T-cell (primary cell): ENCODE measurements around the gene CAB39. TPM values are rescaled to one million over a fixed set of nuclear protein-coding genes. Genes with fewer than 3 reads are reported as not detected.

Source experiments
- ATAC-seq, 4 experiments: fragments of 200-7000 bp in 3 of 4; fragments of 150-1000 bp in 1 of 4; cut with Tn5 transposase; replicated peaks in 1 of 4; 1 replicate in 3 of 4; 2 replicates in 1 of 4; pipeline ENCODE4 v1.10.0; 2021; ENCODE audit warnings: moderate library complexity in 3 of 4, mild to moderate bottlenecking in 2 of 4, moderate number of reproducible peaks in 1 of 4
- CTCF ChIA-PET, 2 donors: fragments of 300-600 bp; sonication (Branson Sonifier 250); formaldehyde crosslinking; loops; one replicate each; lab custom pipeline; 2022; ENCODE audit warnings: antibody characterized with exemption in 2 of 2; lab: Charles Lee
- POLR2A ChIA-PET, 2 donors: fragments of 300-600 bp; sonication (Branson Sonifier 250); formaldehyde crosslinking; loops; one replicate each; lab custom pipeline; 2022; ENCODE audit warnings: antibody characterized with exemption in 2 of 2; lab: Charles Lee
- DNase-seq, 35 experiments: peaks; one replicate each; pipeline versions ENCODE4 v3.0.0 to v3.0.0-alpha.2; 2013 to 2023
- H3K27ac ChIP-seq: one replicate; pipeline ENCODE4 v1.5.1; 2013; ENCODE audit warnings: low read length
- H3K27me3 ChIP-seq, 2 experiments: replicated peaks in 1 of 2; 1 replicate in 1 of 2; 2 replicates in 1 of 2; pipeline versions ENCODE4 v1.6.1 to v1.7.0; 2013; ENCODE audit warnings: low read length in 1 of 2, mixed read lengths in 1 of 2; ENCODE audit not compliant: control insufficient read depth in 2 of 2, insufficient read depth in 2 of 2; ENCODE audit errors: extremely low read depth in 1 of 2
- H3K36me3 ChIP-seq, 2 donors: 1 replicate in 1 of 2; 2 replicates in 1 of 2; pipeline versions ENCODE4 v1.6.1 to v1.7.0; 2013; ENCODE audit warnings: low read length in 1 of 2; ENCODE audit not compliant: control insufficient read depth in 2 of 2, insufficient read depth in 1 of 2; ENCODE audit errors: extremely low read depth in 1 of 2
- H3K4me1 ChIP-seq, 2 experiments: 1 replicate in 1 of 2; 2 replicates in 1 of 2; pipeline versions ENCODE4 v1.6.1 to v1.7.0; 2013; ENCODE audit warnings: low read length in 2 of 2, mixed read lengths in 1 of 2; ENCODE audit not compliant: insufficient read depth in 2 of 2, control insufficient read depth in 1 of 2; ENCODE audit errors: extremely low read depth in 1 of 2
- H3K4me3 ChIP-seq, 2 donors: 1 replicate in 1 of 2; 2 replicates in 1 of 2; pipeline versions ENCODE4 v1.5.1 to v1.7.0; 2013; ENCODE audit warnings: mild to moderate bottlenecking in 2 of 2, low read length in 1 of 2, moderate library complexity in 1 of 2; ENCODE audit not compliant: control insufficient read depth in 1 of 2; ENCODE audit errors: extremely low read depth in 1 of 2
- H3K9me3 ChIP-seq: 2 replicates; pipeline ENCODE4 v1.7.0; 2013
- H3K27ac Mint-ChIP-seq, 2 donors: one replicate each; pipeline ENCODE4 v1.8.0; 2020 to 2021; ENCODE audit warnings: mild to moderate bottlenecking in 2 of 2, mixed read lengths in 2 of 2
- H3K27me3 Mint-ChIP-seq, 2 donors: one replicate each; pipeline ENCODE4 v1.8.0; 2021 to 2022; ENCODE audit warnings: mixed read lengths in 2 of 2
- H3K36me3 Mint-ChIP-seq: one replicate; pipeline ENCODE4 v1.8.0; 2021; ENCODE audit warnings: mixed read lengths
- H3K4me1 Mint-ChIP-seq, 3 donors: one replicate each; pipeline ENCODE4 v1.8.0; 2020 to 2022; ENCODE audit warnings: mixed read lengths in 3 of 3, mild to moderate bottlenecking in 1 of 3
- H3K4me3 Mint-ChIP-seq, 3 donors: one replicate each; pipeline ENCODE4 v1.8.0; 2020 to 2022; ENCODE audit warnings: mild to moderate bottlenecking in 3 of 3, mixed read lengths in 3 of 3, moderate library complexity in 3 of 3
- H3K9me3 Mint-ChIP-seq, 3 donors: one replicate each; pipeline ENCODE4 v1.8.0; 2020 to 2022; ENCODE audit warnings: mixed read lengths in 3 of 3
- WGBS: methylation state at CpG from one replicate; pipeline ENCODE4 v1.1.5; 2013; ENCODE audit warnings: missing lambda C conversion rate; ENCODE audit not compliant: insufficient coverage; 5-methylcytosine and 5-hydroxymethylcytosine counted together
- total RNA-seq, 35 experiments: library from RNA in 6 of 35; stranded (reverse) in 6 of 35; fragments of 120-200 nt in 1 of 35; gene quantifications; one replicate each; pipeline versions ENCODE4 v1.2.1 to v1.2.4 and lab custom pipeline; 2013 to 2026

Gene CAB39
- total RNA-seq, 5 donors from 2014 or later (not counting 1 experiment from before 2014, with no cell fraction given) = 91.7 to 102 (median 96.7) TPM

- H3K27me3 ChIP-seq = peaks cover 0 to 17% of the 10 kb centered on the region in 2 experiments
- peak within 1 kb of the TSS; percentile 77 to 86 (median 82) for H3K4me3 Mint-ChIP-seq
- ChIA-PET CTCF (interaction anchor here (0.6 to 1.1 kb wide), 4 partner anchors 43 to 123 kb away, joined by 3 read pairs; partner anchors contain the start of gene GPR55 (in 1 of the 2)), POLR2A (interaction anchor here in 1 of 2 donors (0.5 to 0.6 kb wide), 2 partner anchors 190 to 799 kb away, joined by 4 to 11 read pairs; no protein-coding TSS in a partner anchor)
- peak; percentile 50 to 87 (median 71) for DNase-seq
- H3K27ac ChIP-seq = peak within 1 kb of the TSS; percentile 63
- peaks cover 19 to 66% of the 10 kb centered on the region in 2 experiments for H3K4me1 ChIP-seq
- no peaks in the 10 kb centered on the region for H3K36me3 ChIP-seq
- no peaks in the 10 kb centered on the region for H3K36me3 Mint-ChIP-seq
- H3K27me3 Mint-ChIP-seq = peaks cover 0 to 3% of the 10 kb centered on the region in 2 donors
- no peaks in the 10 kb centered on the region for H3K9me3 ChIP-seq
- peak within 1 kb of the TSS; percentile 52 to 89 for H3K27ac Mint-ChIP-seq
- H3K9me3 Mint-ChIP-seq = no peaks in the 10 kb centered on the region
- WGBS = 1% methylated on average over 66 of the region's 76 CpGs
- H3K4me3 ChIP-seq = peak within 1 kb of the TSS; percentile 58 to 78
- peak; percentile 77 to 92 (median 81) for ATAC-seq
- H3K4me1 Mint-ChIP-seq = peaks cover 40 to 52% (median 43%) of the 10 kb centered on the region in 3 donors
Observed at GRCh38 chr2:230864605-230865306, 152.1 kb downstream of the CAB39 start, which contains the start of gene ITM2C. TSS of gene ITM2C (plus strand) at chr2:230864942. CDS start at chr2:230865026, 84 bp downstream.

DNA sequence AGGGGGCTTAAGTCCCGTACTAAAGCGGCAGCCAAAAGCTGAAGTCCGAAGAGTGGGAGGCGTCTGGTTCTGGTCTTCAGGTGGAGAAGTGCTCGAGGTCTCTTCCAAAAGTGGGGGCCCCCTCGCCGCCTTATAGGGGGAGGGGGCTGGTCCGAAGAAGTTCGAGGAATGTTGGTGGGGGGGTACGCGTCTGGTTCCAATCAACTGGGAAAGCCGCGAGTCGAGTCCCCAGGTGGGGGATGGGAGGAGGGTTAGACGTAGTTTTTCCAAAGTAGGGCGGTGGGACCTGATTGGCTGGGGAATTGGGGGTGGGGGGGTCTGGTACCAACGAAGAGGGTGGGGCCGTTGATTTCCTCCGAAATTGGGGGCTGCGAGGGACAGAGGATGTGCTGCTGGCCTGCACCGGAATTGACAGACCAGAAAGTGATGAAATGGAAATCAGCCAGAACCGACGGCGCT is 152.7 kb downstream of the CAB39 start:
- peak overlapping the region in 1 of 2 donors; percentile 89 for H3K27ac Mint-ChIP-seq
- no peaks in the 10 kb centered on the region for H3K9me3 Mint-ChIP-seq
- CTCF ChIA-PET = interaction anchor here in 1 of 2 donors (0.6 to 1.1 kb wide), 3 partner anchors 48 to 122 kb away, joined by 3 read pairs; partner anchors contain the start of gene GPR55
- peaks cover 0 to 3% of the 10 kb centered on the region in 2 donors for H3K27me3 Mint-ChIP-seq
- peak overlapping the region; percentile 77 to 86 (median 82) for H3K4me3 Mint-ChIP-seq
- Histone ChIP-seq H3K9me3 (no peaks in the 10 kb centered on the region), H3K36me3 (no peaks in the 10 kb centered on the region), H3K27me3 (peaks cover 0 to 17% of the 10 kb centered on the region in 2 experiments), H3K4me3 (peak overlapping the region; percentile 58 to 78), H3K4me1 (peaks cover 24 to 70% of the 10 kb centered on the region in 2 experiments), H3K27ac (peak overlapping the region; percentile 63)
- ATAC-seq = no peak
- H3K4me1 Mint-ChIP-seq = peaks cover 46 to 56% (median 48%) of the 10 kb centered on the region in 3 donors
- POLR2A ChIA-PET = interaction anchor here in 1 of 2 donors (0.6 kb wide), 1 partner anchor 799 kb away, joined by 11 read pairs; no protein-coding TSS in a partner anchor
- DNase-seq = peak in 2 of 35 experiments; percentile 11 to 35
- WGBS = 5% methylated on average over 18 of the region's 24 CpGs
- H3K36me3 Mint-ChIP-seq = no peaks in the 10 kb centered on the region

GRCh38 chr2:230865766-230866755 is 153.4 kb downstream of the CAB39 start:
- peaks cover 27 to 73% of the 10 kb centered on the region in 2 experiments for H3K4me1 ChIP-seq
- WGBS = 23% methylated on average over 23 of the region's 35 CpGs
- H3K9me3 ChIP-seq = no peaks in the 10 kb centered on the region
- peaks cover 0 to 3% of the 10 kb centered on the region in 2 donors for H3K27me3 Mint-ChIP-seq
- H3K27ac Mint-ChIP-seq = peak overlapping the region; percentile 79 to 89
- no peaks in the 10 kb centered on the region for H3K9me3 Mint-ChIP-seq
- H3K27ac ChIP-seq = peak overlapping the region; percentile 63
- ChIA-PET POLR2A (no interaction called here), CTCF (interaction anchor here (0.5 to 1.9 kb wide), 8 partner anchors 11 to 120 kb away, joined by 3 to 8 read pairs (median 6); no protein-coding TSS in a partner anchor)
- H3K4me3 Mint-ChIP-seq = peak overlapping the region; percentile 77 to 86 (median 82)
- ATAC-seq (no peak), DNase-seq (peak in 4 of 35 experiments; percentile 32 to 61 (median 34))
- H3K27me3 ChIP-seq = peaks cover 0 to 17% of the 10 kb centered on the region in 2 experiments
- H3K36me3 Mint-ChIP-seq = no peaks in the 10 kb centered on the region
- peaks cover 49 to 52% (median 50%) of the 10 kb centered on the region in 3 donors for H3K4me1 Mint-ChIP-seq
- no peaks in the 10 kb centered on the region for H3K36me3 ChIP-seq
- peak overlapping the region; percentile 58 to 78 for H3K4me3 ChIP-seq

DNA sequence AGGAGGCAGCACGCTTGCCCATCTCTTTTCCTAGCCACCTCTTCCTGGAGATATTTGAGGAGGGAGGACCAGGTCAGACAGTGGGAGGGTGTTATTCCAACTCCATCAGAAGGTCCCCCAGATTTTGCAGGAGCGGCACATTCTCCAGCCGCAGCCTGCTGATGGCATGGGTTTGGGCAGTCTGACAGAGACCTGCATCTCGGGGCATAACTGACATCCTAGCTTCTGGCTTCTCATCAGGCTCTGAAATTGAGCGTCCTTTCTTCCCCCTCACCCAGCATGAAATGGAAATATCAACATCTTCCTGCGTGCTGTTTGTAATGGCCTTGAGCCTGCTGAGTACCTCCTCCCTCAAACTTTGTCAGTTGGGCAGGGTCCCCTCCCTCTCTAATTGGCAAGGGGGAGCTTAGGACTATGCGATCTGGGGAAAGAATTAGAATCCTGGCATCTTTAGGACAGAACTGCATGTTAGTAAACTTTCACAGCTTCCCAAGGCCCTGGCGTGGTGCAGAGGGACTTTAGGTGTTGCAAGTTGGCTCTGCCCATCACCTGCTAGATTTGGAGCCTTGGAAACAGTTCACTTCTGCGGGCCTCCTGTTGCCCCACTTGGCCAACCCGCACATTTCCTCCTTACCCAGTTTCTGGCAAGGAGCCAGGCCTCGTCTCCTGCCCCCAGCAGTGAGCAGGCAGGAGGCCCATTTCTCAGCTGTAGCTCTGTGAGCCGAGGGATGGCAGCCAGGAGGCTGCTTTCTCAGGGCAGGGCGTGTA is 154.3 kb downstream of the CAB39 start:
- peaks cover 41 to 45% (median 42%) of the 10 kb centered on the region in 3 donors for H3K4me1 Mint-ChIP-seq
- Histone ChIP-seq H3K4me3 (no peak overlapping the region), H3K36me3 (no peaks in the 10 kb centered on the region), H3K27ac (peak overlapping the region; percentile 63), H3K4me1 (peaks cover 27 to 68% of the 10 kb centered on the region in 2 experiments), H3K9me3 (no peaks in the 10 kb centered on the region), H3K27me3 (peaks cover 0 to 12% of the 10 kb centered on the region in 2 experiments)
- no peaks in the 10 kb centered on the region for H3K9me3 Mint-ChIP-seq
- no peaks in the 10 kb centered on the region for H3K36me3 Mint-ChIP-seq
- ATAC-seq = peak; percentile 21 to 60 (median 50)
- H3K27ac Mint-ChIP-seq = peak overlapping the region; percentile 79 to 89
- ChIA-PET POLR2A (no interaction called here), CTCF (interaction anchor here (0.6 to 1.9 kb wide), 9 partner anchors 10 to 121 kb away, joined by 3 to 8 read pairs (median 6); no protein-coding TSS in a partner anchor)
- H3K27me3 Mint-ChIP-seq = no peaks in the 10 kb centered on the region
- WGBS = 30% methylated on average over 7 of the region's 13 CpGs
- peak; percentile 27 to 87 (median 65) for DNase-seq
- H3K4me3 Mint-ChIP-seq = peak overlapping the region; percentile 34 to 86 (median 59)

DNA sequence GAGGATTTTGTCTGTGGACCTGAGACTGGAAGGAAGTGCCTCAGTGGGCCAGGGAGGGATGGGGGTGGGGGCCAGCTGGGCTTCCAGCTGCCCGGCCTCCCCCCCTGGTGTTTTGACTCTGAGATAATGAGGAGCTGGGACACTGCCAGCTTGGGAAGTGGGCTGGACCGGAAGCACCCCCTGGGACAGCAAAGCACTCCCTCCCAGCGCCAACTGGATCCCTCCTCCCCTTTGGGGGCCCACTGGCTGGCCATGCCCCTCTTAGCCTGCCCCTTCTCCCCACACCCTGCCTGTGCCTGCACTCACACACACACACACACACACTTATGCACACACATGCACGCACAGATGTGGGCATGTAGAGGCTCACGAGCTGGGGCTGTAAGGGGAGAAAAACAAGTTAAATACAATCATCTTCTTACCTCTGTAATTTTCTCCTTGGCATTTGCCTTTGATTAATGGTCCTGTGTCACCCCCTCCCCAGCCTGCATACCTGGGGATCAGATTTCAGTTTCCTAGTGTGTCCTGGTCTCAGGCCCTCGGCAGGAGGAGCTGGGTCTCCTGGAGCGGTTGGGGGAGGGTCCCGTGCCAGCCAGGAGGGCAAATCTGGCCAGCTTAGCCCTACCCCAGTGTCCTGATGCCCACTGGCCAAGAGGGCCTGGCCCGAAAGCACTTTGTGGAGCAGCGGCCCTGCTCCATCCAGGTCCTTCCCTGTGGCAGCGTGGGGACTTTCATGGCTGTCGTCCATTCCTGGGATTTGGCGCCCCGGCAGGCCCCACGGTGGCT is 155.7 kb downstream of the CAB39 start:
- ATAC-seq (no peak), DNase-seq (no peak)
- peaks cover 0 to 15% of the 10 kb centered on the region in 2 experiments for H3K27me3 ChIP-seq
- H3K4me1 Mint-ChIP-seq = peaks cover 49 to 50% (median 49%) of the 10 kb centered on the region in 3 donors
- CTCF ChIA-PET = interaction anchor here in 1 of 2 donors (0.6 to 1.6 kb wide), 2 partner anchors 45 to 1016 kb away, joined by 3 to 6 read pairs; no protein-coding TSS in a partner anchor
- H3K9me3 ChIP-seq = no peaks in the 10 kb centered on the region
- H3K4me3 Mint-ChIP-seq = no peak overlapping the region
- peaks cover 27 to 77% of the 10 kb centered on the region in 2 experiments for H3K4me1 ChIP-seq
- 92% methylated on average over 11 of the region's 15 CpGs for WGBS
- H3K4me3 ChIP-seq = no peak overlapping the region
- POLR2A ChIA-PET = interaction anchor here in 1 of 2 donors (0.5 kb wide), 1 partner anchor 44 kb away, joined by 3 read pairs; no protein-coding TSS in a partner anchor
- H3K27me3 Mint-ChIP-seq = no peaks in the 10 kb centered on the region
- H3K27ac ChIP-seq = no peak overlapping the region
- H3K9me3 Mint-ChIP-seq = no peaks in the 10 kb centered on the region
- H3K27ac Mint-ChIP-seq = peak overlapping the region in 1 of 2 donors; percentile 14
- H3K36me3 Mint-ChIP-seq = no peaks in the 10 kb centered on the region
- H3K36me3 ChIP-seq = no peaks in the 10 kb centered on the region
